Esophagus squamous epithelium (tissue), 4 donors: ENCODE data around the gene LRRC71.

ENCODE experiments used
- POLR2A ChIP-seq, 4 donors: fragments of 450-650 bp; IDR thresholded peaks; one replicate each; pipeline ENCODE4 v1.6.1; 2017; ENCODE audit warnings: antibody characterized with exemption in 4 of 4, mild to moderate bottlenecking in 4 of 4, moderate library complexity in 3 of 4
- TF ChIP-seq, protein P1 (sequence below), 6 experiments: fragments of 450-650 bp in 4 of 6; fragments of 200-600 bp in 2 of 6; sonication (generic) in 2 of 6; IDR thresholded peaks; one replicate each; pipeline ENCODE4 v1.5.1; 2016 to 2019; ENCODE audit warnings: antibody characterized with exemption in 6 of 6, mild to moderate bottlenecking in 4 of 6, moderate library complexity in 4 of 6

GRCh38 chr1:156874572-156875340 lies 45.7 kb upstream of the LRRC71 start:
- TF ChIP-seq, protein P1, sequence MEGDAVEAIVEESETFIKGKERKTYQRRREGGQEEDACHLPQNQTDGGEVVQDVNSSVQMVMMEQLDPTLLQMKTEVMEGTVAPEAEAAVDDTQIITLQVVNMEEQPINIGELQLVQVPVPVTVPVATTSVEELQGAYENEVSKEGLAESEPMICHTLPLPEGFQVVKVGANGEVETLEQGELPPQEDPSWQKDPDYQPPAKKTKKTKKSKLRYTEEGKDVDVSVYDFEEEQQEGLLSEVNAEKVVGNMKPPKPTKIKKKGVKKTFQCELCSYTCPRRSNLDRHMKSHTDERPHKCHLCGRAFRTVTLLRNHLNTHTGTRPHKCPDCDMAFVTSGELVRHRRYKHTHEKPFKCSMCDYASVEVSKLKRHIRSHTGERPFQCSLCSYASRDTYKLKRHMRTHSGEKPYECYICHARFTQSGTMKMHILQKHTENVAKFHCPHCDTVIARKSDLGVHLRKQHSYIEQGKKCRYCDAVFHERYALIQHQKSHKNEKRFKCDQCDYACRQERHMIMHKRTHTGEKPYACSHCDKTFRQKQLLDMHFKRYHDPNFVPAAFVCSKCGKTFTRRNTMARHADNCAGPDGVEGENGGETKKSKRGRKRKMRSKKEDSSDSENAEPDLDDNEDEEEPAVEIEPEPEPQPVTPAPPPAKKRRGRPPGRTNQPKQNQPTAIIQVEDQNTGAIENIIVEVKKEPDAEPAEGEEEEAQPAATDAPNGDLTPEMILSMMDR (IDR thresholded peaks at IDR 0.05): no peak
- TF ChIP-seq POLR2A (IDR thresholded peaks at IDR 0.05): no peak
